Myocyte (in vitro differentiated cells): ENCODE measurements around the gene PLS1. TPM values are rescaled to one million over a fixed set of nuclear protein-coding genes. Genes with fewer than 3 reads are reported as not detected.

Experiments used
- DNase-seq: peaks from one replicate; pipeline ENCODE4 v3.0.0-alpha.2; 2012; ENCODE audit warnings: low read depth
- total RNA-seq: library from RNA; depleted of rRNA; stranded (reverse); fragments of >200 nt; gene quantifications from 2 replicates; pipeline ENCODE4 v1.2.3, GENCODE V29; 2014

Gene PLS1
- total RNA-seq, 1 donor from 2014 or later, result 0.53 TPM

DNA sequence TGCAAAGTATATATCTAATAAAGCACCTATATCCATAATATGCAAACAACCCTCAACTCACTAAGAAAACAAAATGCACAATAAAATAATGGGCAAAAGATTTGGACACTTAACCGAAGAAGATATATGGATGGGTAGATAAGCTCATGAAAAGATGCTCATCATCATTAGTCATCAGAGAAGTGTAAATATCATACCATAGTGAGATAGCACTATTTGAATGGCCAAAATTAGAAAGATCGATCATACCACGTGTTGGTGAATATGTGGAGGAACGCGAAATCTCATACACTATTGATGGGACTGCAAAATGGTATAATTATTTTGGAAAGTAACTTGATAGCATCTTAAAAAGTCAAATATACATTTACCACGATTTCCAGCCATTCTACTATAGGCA, 40.5 kb downstream of the PLS1 start:
- no peak for DNase-seq

DNA sequence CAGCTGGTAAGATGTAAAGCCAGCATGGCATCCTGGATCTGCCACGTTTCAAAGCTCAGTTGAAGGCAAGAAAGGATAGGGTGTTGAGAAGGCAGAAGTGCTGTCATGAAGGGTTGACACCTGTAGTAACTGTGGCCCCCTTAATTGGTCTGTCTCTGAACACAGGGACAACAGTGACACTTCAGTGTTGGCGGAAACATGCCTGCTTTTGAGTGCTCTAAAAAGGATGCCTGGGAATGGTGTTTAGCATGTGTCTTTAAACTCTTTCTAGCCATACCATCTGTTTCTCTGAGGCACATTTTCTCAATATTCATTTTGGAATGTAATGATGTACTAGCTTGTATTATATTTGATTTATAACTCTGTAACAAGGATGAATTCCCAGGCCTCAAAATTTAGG, 42.1 kb downstream of the PLS1 start:
- no peak for DNase-seq

DNA sequence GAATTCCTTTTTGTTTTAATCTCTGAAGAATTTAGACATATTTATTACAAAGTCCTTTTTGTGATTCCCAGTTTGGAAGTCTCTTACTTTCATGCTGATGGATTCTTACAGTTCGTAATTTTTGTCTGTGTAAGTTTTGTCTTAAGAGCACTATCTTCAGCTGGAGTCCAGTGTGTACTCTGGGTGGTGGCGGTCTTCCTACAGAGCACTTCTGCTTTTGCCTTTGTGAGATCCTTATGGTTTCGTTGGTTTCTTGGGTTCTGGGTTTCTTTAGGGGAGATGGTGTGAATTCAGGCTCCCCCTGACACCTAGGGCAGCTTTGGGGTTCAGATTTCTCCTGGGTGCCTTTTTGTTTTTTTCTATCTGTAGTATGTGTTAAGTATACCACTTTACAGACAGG, 45.3 kb downstream of the PLS1 start:
- no peak for DNase-seq

DNA sequence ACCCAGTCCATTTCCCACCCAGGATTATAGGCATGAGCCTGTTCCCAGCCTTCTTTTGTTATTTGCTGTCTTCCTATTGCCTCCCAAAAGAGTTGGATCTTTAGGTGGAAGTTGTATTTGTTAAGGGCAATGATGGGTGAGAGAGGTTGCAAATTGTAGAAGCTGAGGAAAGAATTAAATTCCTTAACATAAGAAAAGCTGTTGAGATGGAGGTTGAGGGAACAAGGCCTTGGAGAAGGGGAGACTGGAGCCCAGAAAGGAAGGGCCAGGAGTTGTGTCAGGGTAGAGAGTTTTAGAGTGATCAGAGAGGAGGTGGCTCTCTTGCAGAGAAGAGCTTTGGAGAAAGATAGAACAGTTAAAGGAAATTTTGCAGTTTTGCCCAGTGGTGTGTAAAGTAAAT, 46.8 kb downstream of the PLS1 start:
- no peak for DNase-seq

DNA sequence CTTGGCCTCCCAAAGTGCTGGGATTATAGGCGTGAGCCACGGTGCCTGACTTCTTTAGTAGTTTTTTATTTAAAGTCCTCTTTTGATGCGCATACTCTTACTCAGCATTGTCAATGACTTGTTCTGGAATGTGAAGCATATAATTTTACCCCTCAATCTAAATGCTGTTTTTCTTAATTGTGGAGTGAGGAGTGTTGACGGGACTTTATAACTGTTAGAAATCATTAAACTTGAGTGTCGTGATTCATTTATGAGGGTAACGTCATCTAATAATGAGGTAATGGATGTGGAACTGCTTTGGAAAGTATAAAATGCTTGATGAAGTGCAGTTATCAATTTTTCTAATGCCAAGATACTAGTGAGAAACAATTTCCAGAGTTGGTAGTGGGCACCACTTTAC, 48.3 kb downstream of the PLS1 start:
- no peak for DNase-seq

DNA sequence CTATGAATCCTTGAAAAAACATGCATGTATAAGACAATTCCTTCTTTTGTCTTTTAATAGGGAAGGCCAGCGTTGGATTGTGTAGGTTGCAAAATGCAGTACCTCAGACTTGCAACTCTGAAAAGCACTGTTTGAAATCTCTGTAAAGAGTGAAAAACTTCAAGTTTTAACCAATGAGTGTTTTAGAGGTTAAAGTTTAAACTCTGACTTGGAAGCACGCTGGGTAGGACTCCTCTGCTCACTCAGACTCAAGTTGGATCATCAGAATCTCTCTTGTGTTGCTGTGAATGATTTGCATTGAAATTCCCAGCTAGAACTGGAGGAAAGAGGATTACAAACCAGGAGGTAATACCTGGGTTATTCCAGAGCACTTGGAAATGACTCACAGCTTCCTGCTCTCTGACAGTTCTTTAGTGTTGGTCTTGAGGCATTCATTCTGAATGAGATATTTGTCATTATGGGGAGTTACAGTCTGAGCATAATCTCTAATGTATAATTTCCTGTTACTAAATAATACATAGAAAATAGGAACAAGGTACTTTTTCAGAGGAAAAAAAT, 49.1 kb downstream of the PLS1 start:
- DNase-seq, result no peak

DNA sequence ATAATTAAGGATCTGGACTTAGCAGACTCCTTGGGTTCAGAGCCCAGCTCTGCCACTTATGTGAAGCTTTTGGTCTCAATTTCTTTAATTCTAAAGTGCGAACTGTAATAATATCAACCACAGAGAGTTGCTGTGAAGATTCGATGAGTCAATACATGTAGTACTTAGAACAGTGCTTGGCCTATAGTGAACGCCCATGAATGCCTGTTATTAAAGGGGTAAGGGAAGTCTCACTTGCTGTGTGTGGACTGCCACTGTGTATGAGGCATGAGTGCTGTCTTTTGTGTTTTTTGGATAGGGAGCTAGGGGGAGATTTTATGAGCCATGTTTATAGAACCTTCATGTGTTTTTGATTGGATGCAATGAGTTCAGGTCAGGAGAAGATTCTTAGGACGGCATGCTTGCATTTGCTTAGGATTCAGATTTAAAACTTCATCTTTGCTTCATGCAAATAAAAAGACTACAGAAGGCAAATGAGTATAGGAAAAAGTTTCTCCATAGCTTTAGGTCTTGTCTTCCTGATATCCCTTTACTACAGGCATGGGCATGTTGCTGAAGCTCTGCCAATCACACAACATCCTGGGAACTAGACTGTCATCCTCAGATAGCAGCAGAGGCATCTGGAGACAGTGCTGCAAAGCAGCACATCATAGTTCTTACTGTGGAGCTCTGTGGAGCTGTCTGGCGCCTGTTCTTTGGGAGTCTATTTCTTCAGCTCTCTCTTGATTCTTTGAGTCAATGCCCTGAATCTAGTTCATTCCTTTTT, 50.0 kb downstream of the PLS1 start:
- DNase-seq, result no peak

DNA sequence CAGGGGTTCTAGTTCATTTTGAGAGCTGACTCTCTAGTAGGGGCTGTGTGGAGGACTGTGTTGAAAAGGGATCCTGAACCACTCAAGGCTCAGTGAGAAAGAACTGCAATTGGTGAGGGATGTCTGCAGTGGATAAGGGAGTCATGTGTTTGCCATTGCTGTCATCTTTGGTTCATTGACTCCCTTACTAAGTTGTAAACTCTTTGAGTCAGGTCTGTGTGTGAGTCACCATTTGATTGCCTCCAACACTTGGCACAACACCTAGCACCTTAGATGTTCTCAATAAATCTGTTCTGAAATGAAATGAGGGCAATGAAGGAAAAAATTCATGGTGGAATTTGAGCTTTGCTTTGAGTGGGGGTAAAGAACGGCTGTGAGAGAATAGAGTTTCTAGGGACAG, 51.7 kb downstream of the PLS1 start:
- no peak for DNase-seq

DNA sequence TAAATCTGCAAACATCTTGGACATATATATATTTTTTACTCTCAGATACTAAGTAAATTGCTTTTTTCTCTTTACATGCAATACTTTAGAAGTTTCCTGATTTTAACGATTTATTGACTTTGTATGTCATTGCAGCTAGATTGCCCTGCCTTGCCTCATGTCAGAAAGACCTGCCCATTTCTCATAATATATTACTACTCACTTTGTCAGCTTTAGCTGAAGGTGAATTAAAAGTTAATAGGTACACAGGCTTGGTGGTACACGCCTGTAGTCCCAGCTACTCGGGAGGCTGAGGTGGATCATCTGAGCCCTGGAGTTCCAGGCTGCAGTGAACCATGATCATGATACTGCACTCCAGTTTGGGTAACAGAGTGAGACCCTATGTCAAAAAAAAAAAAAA, 52.8 kb downstream of the PLS1 start:
- DNase-seq, result no peak

DNA sequence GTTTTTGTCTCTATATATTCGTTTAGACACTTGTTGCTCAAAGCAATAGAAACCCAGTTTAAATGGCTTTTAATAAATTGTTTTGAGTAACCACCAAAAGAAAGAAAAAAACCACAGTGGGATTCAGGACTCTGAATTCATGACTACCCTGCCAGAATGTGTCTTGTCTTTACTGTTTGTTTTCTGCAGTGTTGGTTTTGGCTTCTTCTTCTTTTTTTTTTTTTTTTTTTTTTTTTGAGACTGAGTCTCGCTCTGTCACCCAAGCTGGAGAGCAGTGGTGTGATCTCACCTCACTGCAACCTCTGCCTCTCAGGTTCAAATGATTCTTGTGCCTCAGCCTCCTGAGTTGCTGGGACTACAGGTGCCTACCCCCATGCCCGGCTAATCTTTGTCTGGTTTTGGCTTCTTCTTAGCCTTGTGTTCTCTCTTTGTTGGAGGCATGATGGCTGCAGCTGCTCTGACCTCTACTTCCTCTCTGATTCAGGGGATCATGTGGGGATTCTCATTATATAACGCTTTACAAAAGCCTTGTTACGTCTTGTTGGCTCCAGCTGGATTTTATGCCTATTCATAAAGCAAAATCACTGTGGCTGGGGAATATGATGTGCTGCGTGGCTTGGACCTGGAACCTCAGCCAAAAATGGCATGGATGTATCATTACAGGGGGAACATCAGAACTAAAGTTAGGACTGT, 54.0 kb downstream of the PLS1 start:
- DNase-seq, result no peak

DNA sequence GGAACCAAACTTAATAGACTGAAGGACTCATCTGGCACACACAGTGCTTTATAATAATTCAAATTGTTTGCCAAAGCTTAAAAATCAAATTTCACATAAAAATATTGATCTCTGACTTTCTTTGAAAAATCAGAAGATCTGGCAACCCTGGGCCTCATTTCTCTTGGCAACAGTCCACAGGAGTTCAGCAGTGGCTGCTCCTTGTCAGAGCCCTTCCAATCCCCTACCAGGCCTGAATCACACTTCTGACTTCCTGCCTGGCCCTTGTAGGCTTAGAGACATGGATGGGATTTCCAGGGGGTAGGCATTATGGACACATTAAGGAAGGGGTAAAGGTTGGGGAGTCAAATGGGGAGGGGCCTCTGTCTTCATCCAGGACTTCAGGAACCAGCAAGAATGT, 55.5 kb downstream of the PLS1 start:
- no peak for DNase-seq

DNA sequence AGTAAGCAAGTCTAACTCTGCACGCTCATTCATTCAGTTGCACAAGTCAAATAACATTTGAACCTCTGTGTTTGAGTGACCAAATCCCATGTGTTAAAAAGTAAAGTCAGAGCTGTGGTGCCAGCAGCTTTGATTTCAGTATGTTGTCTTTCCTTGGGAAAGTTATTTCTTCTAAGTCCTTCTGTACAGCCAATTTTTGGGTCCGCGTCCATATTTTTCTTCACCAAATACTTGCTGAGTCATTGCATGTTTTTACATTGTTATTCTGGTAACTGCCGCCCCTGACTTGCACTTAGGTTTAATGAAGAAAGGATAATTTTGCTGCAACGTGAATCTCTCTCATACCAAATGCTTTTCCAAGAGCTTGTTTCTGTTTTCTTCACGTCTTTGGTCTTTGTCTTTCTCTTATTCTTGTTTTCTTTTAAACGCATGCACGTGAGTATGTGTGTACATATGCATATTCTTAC, 56.7 kb downstream of the PLS1 start:
- no peak for DNase-seq

DNA sequence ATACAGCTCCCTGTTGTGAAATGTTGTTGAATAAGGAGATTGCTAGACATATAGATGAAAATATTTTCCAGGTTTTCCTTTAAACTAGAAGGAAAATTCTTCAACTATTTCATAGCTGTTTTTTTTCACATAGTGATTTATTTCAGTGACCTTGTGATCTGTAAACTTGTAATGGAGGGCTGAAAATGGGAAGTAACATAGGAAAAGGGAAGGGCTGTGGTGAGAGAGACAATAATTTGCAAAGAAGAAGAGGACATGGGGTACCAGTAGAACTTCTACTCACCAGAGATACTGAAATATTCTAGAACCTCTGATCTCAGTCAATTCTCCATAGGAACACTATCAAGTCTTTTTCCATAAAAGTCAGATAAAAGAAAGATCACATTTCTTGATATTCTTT, 60.4 kb downstream of the PLS1 start:
- DNase-seq, result no peak

DNA sequence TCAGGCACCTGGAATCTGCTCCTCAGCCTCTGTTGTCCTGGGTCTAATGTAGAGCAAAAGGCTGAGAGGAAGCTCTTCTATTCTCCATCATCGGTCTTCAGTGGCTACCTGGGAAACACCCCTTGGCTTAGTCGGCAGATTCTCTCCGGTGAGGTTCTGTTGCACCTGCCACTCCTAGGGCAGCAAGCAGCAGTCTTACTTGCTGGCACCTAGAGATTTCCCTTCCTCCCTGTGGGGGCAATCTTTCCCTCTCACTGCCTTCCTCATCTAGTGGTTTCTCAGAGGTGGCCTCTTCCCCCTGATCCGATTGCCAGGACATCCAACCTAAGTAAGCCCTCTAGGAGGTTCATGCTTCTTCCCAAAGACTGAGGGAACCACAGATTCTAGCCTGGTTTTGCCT, 60.8 kb downstream of the PLS1 start:
- DNase-seq, result no peak

DNA sequence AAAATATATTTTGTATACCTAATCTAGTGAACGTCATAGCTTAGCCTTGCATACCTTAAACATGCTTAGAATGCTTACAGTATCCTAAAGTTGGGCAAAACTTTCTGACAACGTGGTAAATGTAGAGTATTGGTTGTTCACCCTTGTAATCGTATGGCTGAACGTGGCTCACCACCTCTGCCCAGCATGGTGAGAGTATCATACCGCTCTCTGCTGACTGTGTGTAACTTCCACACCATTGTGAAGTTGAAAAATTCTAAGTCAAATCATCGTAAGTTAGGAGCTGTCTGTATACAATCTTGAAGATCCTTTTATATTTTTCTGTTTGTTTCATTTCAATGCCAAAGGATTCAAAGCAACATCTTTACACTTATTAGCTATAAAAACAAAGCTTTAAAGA, 64.2 kb downstream of the PLS1 start:
- DNase-seq, result no peak

DNA sequence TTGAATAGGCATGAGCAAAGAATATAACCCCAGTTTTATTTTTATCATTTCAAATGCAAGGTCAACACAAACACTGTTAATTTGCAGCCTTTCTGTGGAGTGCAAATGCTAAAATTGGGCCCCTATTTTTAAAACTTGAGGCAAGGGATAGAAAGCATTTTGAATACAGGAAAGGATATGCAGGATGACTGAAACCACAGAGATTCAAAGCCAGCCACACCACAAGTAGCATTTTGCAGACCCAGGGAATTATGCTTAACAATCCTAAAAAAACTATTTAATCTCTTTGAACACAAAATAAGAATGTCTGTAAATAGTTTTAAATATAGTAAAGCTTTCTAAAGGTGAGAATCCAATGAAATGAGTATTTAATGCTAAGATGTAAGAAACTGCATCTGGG, 64.7 kb downstream of the PLS1 start:
- no peak for DNase-seq

DNA sequence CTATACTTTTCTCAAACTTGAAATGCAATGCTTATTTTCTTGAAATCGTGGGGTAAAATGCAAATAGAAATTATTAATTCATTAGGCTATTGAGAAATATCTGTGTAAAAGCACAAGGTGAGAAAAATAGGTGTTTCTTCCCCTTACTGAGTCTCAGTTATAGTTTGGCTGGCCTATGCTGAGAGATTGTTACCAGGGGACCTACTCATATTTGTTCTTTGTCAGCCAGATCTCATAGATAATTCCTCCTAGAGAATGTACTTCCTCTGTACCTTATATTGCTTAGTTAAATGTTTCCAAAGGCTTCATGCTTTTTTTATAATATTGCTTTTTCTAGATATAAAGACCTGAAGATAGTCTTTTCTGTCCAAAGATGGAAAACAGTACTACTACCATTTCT, 67.7 kb downstream of the PLS1 start:
- no peak for DNase-seq

DNA sequence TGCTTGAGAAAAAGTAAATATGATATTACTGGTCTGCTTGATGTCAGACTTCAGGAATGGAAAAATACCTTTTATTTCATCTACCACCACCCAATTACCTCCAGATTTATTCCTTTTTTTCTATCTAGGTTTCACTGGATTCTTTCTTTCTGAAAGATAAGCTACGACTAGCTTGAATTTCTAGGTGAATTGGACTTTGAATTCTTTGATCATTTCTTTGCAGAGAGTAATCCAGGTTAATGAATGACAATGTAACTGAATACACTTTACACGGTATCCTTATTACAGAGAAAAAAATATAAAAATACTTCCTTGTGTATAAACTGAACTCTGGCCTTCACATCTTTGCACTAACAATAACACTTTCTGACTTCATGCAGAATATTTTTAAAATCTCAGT, 68.1 kb downstream of the PLS1 start:
- DNase-seq, result no peak

DNA sequence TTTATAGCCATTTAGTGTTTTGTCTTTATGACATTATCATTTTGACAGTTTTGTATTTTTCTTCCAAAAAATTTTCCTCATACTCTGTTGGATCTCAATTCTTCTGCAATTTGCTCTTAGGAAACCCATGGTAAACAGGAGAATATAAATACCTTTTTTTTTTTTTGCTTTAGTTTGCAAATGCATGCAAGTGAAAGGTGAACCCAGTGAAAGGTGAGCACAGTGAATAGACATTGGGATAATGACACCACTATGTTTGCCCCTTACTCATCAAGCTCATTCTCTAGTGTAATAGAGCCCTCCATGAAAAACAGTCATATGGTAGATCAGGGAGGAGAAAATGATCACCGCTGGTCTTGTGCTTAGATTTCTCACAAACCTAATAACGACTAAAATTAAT, 68.6 kb downstream of the PLS1 start:
- DNase-seq, result no peak

DNA sequence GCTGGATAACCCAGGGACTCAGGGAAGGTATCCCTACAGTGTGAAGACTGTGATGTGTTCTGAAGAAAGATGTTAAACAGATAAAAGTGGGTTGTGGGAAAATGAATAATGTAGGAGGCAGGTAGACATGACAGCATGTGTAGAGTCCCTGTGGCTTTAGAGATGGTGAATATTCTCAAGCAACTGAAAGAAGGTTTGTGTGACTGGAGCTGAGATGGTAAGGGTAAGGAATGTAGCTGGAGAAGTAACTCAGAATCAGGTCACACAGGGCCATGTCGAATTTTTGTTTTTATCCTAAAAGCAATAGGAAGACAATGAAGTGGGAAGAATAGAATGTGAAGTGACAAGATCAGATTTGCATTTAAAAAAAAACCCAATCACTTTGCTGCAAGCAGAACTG, 73.9 kb downstream of the PLS1 start:
- no peak for DNase-seq

DNA sequence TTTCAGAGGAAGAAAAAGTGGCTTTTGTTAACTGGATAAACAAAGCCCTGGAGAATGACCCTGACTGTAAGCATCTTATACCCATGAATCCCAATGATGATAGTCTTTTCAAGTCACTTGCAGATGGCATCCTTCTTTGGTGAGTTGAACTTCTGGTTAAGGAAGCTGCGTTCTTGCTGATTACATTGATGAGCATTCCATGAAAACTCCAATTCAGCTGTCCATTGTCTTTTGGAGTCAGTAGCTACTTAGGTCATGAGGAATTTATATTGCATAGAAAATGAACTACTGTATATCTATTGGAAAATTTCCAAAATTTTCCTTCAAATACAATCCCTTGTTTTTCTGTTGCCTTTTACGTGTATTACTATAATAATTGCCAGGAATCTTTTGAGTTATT, 80.0 kb downstream of the PLS1 start:
- no peak for DNase-seq

DNA sequence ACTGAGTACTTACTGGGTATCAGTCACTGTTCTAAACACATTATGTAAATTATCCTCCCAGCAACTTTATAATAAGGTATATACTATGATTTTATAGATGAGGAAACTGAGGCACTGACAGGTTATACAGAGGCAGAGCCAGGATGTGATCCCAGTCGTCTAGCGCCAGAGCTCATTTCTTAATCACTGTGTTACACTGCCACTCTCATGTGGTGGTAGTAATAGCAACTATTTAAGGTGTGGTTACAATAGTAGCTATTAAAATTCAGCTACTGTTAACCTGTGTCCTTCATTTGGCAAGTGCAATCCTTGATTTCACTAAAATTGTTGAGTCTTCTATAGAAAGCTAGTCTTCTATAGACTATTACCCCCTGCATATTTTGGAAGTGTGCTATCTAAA, 84.5 kb downstream of the PLS1 start:
- DNase-seq, result no peak

DNA sequence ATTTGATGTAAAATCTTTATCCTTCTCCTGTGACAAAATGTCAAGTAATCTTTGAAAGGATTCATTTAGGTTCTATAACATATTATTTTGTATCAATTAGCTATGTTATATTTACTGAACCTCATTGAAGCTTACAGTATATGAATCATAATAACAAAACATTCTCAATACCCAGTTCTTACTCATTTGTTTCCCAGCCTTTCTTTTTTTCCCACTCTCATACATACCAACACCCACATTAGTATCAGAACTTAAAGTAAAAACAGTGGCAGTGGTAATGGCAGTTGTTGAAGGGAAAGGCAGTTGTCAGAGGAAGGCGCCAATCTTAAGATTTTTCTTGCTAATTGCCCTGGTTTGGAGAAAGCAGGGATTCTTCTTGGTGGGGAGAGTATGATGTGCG, 94.4 kb downstream of the PLS1 start:
- no peak for DNase-seq
